Hepatocyte (in vitro differentiated cells): ENCODE data around the gene GRSF1. TPM values are rescaled to one million over a fixed set of nuclear protein-coding genes. Genes with fewer than 3 reads are reported as not detected.

Experiments used
- DNase-seq: peaks from one replicate; pipeline ENCODE4 v3.0.0-alpha.2; 2016; ENCODE audit warnings: low spot score
- H2AFZ ChIP-seq: fragments of 200-600 bp; sonication (generic); 2 replicates; pipeline ENCODE4 v1.6.0; 2016; ENCODE audit warnings: antibody characterized with exemption, mild to moderate bottlenecking
- H3K27ac ChIP-seq: fragments of 200-600 bp; sonication (generic); 2 replicates; pipeline ENCODE4 v1.5.1; 2016; ENCODE audit warnings: mild to moderate bottlenecking
- H3K27me3 ChIP-seq: fragments of 200-600 bp; sonication (generic); 2 replicates; pipeline ENCODE4 v1.6.1; 2016
- H3K36me3 ChIP-seq: fragments of 200-600 bp; sonication (generic); replicated peaks from 2 replicates; pipeline ENCODE4 v1.5.1; 2016; ENCODE audit warnings: low read depth; ENCODE audit not compliant: insufficient read depth
- H3K4me1 ChIP-seq: fragments of 200-600 bp; sonication (generic); 2 replicates; pipeline ENCODE4 v1.5.1; 2016; ENCODE audit warnings: mild to moderate bottlenecking, moderate library complexity; ENCODE audit not compliant: insufficient read depth
- H3K4me2 ChIP-seq: fragments of 200-600 bp; sonication (generic); 2 replicates; pipeline ENCODE4 v1.6.0; 2016
- H3K4me3 ChIP-seq: fragments of 200-600 bp; sonication (generic); 2 replicates; pipeline ENCODE4 v1.5.1; 2016; ENCODE audit warnings: mild to moderate bottlenecking
- H3K79me2 ChIP-seq: fragments of 200-600 bp; sonication (generic); 2 replicates; pipeline ENCODE4 v1.6.0; 2017; ENCODE audit warnings: mild to moderate bottlenecking
- H3K9me2 ChIP-seq: fragments of 200-600 bp; sonication (generic); replicated peaks from 2 replicates; pipeline ENCODE4 v1.6.0; 2017; ENCODE audit warnings: mild to moderate bottlenecking; ENCODE audit not compliant: insufficient read depth
- H3K9me3 ChIP-seq: fragments of 200-600 bp; sonication (generic); 2 replicates; pipeline ENCODE4 v1.5.1; 2016; ENCODE audit warnings: low read depth, mild to moderate bottlenecking
- H4K20me1 ChIP-seq: fragments of 200-600 bp; sonication (generic); 2 replicates; pipeline ENCODE4 v1.6.0; 2016; ENCODE audit warnings: mild to moderate bottlenecking; ENCODE audit not compliant: insufficient read depth, poor library complexity, severe bottlenecking
- EZH2 ChIP-seq: fragments of 200-600 bp; sonication (generic); IDR thresholded peaks from 2 replicates; pipeline ENCODE4 v1.6.1; 2016; ENCODE audit warnings: antibody characterized with exemption, mild to moderate bottlenecking, borderline replicate concordance
- EZH2phosphoT487 ChIP-seq: fragments of 200-600 bp; sonication (generic); IDR thresholded peaks from one replicate; pipeline ENCODE4 v1.6.1; 2018; ENCODE audit warnings: antibody characterized with exemption, mild to moderate bottlenecking, low read depth, moderate library complexity; ENCODE audit not compliant: unreplicated experiment, severe bottlenecking
- WGBS: methylation state at CpG from one replicate; pipeline ENCODE4 v1.1.6; 2016; ENCODE audit warnings: low lambda C conversion rate; ENCODE audit errors: missing lambda C conversion rate; 5-methylcytosine and 5-hydroxymethylcytosine counted together
- polyA plus RNA-seq: library from polyadenylated mRNA; unstranded; fragments of >200 nt; fragmentation: Nextera tagmentation; extraction: Ambion mirVana; gene quantifications from 2 replicates; pipeline ENCODE4 v1.2.1, GENCODE V29; 2016
- total RNA-seq: library from RNA; depleted of rRNA; stranded (reverse); fragments of >200 nt; gene quantifications from 2 replicates; pipeline ENCODE4 v1.2.3, GENCODE V29; 2014
- TF ChIP-seq, protein P1 (sequence below): fragments of 200-600 bp; sonication (generic); IDR thresholded peaks from 2 replicates; pipeline ENCODE4 v1.5.1; 2016; ENCODE audit warnings: antibody characterized with exemption, mild to moderate bottlenecking; ENCODE audit not compliant: poor library complexity

The GRSF1 gene
- total and polyA plus RNA-seq, 2 experiments from 2014 or later, result 80.0 to 85.1 TPM

DNA sequence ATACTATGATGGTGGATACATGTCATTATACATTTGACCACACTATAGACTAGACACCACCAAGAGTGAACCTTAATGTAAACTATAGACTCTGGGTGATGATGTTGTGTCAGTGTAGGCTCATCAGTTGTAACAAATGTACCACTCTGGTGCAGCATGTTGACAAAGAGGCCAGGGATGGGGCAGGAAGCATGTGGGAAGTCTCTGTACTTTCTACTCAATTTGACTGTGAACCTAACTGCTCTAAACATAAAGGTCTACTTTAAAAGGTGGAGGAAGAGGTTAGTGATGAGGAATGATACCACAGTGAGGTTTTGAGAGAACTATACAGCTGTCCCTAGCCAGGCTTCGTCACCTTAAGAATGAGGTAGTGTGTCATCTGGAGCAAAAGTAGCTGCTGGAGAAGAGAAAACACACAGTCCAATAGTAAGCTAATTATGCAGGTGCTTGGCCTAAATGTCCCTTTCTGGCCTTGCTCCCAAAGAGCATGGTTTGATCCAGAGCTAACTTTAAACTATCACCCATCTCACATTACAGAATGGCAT, 38.4 kb downstream of the GRSF1 start:
- H3K79me2 ChIP-seq, result no peaks in the 10 kb centered on the region
- no peaks in the 10 kb centered on the region for H3K27me3 ChIP-seq
- H3K9me3 ChIP-seq, result no peaks in the 10 kb centered on the region
- no peaks in the 10 kb centered on the region for H3K4me1 ChIP-seq
- no peak overlapping the region for H2AFZ ChIP-seq
- H3K36me3 ChIP-seq, result no peaks in the 10 kb centered on the region
- no peaks in the 10 kb centered on the region for H3K9me2 ChIP-seq
- 95% methylated on average over 1 of the region's 1 CpG for WGBS
- TF ChIP-seq, protein P1, sequence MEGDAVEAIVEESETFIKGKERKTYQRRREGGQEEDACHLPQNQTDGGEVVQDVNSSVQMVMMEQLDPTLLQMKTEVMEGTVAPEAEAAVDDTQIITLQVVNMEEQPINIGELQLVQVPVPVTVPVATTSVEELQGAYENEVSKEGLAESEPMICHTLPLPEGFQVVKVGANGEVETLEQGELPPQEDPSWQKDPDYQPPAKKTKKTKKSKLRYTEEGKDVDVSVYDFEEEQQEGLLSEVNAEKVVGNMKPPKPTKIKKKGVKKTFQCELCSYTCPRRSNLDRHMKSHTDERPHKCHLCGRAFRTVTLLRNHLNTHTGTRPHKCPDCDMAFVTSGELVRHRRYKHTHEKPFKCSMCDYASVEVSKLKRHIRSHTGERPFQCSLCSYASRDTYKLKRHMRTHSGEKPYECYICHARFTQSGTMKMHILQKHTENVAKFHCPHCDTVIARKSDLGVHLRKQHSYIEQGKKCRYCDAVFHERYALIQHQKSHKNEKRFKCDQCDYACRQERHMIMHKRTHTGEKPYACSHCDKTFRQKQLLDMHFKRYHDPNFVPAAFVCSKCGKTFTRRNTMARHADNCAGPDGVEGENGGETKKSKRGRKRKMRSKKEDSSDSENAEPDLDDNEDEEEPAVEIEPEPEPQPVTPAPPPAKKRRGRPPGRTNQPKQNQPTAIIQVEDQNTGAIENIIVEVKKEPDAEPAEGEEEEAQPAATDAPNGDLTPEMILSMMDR, result no peak
- no peak for TF ChIP-seq EZH2phosphoT487
- no peak for TF ChIP-seq EZH2
- H3K4me2 ChIP-seq, result no peak overlapping the region
- no peak for DNase-seq
- no peak overlapping the region for H3K4me3 ChIP-seq
- no peaks in the 10 kb centered on the region for H4K20me1 ChIP-seq
- no peak overlapping the region for H3K27ac ChIP-seq

DNA sequence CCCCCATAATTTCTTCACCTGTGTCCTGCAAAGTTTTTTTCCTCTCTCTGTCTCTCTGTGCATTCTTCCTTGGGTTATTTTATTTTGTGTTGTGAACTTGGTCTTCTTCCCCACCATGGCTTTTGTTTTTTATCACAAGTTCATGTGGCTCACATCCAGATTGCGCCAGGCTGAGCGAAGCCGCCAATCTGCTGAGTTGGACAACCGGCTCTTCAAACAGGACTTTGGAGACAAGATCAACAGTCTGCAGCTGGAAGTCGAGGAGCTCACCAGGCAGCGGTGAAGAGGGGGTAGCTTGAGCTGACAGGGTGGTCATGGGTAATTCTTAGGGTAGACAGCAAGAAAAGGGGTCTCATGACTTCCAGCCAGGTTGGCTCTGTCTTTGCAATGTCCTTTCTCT, 46.1 kb downstream of the GRSF1 start:
- no peak for DNase-seq
- WGBS, result 95% methylated on average over 6 of the region's 6 CpGs
- no peaks in the 10 kb centered on the region for H3K27me3 ChIP-seq
- TF ChIP-seq EZH2 (no peak), EZH2phosphoT487 (no peak)
- no peaks in the 10 kb centered on the region for H3K4me1 ChIP-seq
- no peaks in the 10 kb centered on the region for H3K9me3 ChIP-seq
- H3K27ac ChIP-seq, result no peak overlapping the region
- H4K20me1 ChIP-seq, result no peaks in the 10 kb centered on the region
- no peak overlapping the region for H3K4me2 ChIP-seq
- no peak overlapping the region for H2AFZ ChIP-seq
- H3K36me3 ChIP-seq, result no peaks in the 10 kb centered on the region
- H3K4me3 ChIP-seq, result no peak overlapping the region
- no peaks in the 10 kb centered on the region for H3K79me2 ChIP-seq
- no peaks in the 10 kb centered on the region for H3K9me2 ChIP-seq

DNA sequence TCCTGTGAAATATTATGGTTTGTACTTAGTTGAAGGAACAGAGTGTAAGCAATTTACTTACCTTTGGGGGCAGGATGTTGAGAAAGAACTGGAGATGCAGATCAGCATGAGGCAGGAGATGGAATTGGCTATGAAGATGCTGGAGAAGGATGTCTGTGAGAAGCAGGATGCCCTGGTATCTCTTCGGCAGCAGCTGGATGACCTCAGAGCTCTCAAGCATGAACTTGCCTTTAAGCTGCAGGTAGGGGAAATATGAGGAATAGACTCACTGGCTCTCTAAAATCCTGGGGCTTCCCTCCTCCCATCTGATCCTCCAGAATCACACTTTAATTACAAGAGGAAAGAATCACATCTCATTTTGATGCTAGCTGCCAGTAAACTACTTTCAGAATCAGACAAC, 51.0 kb downstream of the GRSF1 start:
- DNase-seq, result no peak
- Histone ChIP-seq H3K4me2 (no peak overlapping the region), H3K27ac (no peak overlapping the region), H3K79me2 (no peaks in the 10 kb centered on the region), H2AFZ (no peak overlapping the region), H3K9me3 (no peaks in the 10 kb centered on the region), H4K20me1 (no peaks in the 10 kb centered on the region), H3K27me3 (no peaks in the 10 kb centered on the region), H3K36me3 (no peaks in the 10 kb centered on the region), H3K9me2 (no peaks in the 10 kb centered on the region), H3K4me1 (no peaks in the 10 kb centered on the region), H3K4me3 (no peak overlapping the region)
- WGBS, result 97% methylated on average over 1 of the region's 1 CpG
- TF ChIP-seq EZH2, result no peak
- TF ChIP-seq, protein P1, result no peak
- no peak for TF ChIP-seq EZH2phosphoT487

DNA sequence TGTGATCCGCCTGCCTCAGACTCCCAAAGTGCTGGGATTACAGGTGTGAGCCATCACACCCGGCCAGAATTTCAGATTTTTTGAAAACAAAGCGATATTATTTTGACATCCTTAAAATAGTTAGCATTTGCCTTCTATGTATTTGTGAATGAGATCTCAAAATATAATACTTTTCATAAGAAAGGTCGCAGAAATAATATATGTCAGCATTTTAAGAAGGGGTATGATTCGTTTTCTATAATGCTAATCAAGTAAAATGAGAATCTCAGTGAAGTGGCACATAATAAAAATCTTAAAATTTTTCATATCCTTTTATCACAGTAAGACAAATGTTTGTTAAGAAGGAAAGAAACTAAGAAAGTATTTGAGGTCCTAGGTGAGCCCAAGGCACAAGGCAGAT, 52.2 kb downstream of the GRSF1 start:
- no peaks in the 10 kb centered on the region for H3K9me3 ChIP-seq
- H3K79me2 ChIP-seq, result no peaks in the 10 kb centered on the region
- no peaks in the 10 kb centered on the region for H3K4me1 ChIP-seq
- no peak for TF ChIP-seq EZH2
- no peak for TF ChIP-seq EZH2phosphoT487
- TF ChIP-seq, protein P1, result no peak
- no peak overlapping the region for H2AFZ ChIP-seq
- H3K4me3 ChIP-seq, result no peak overlapping the region
- no peak overlapping the region for H3K27ac ChIP-seq
- H3K27me3 ChIP-seq, result no peaks in the 10 kb centered on the region
- 96% methylated on average over 5 of the region's 5 CpGs for WGBS
- H3K9me2 ChIP-seq, result no peaks in the 10 kb centered on the region
- DNase-seq, result no peak
- H3K4me2 ChIP-seq, result no peak overlapping the region
- no peaks in the 10 kb centered on the region for H3K36me3 ChIP-seq
- no peaks in the 10 kb centered on the region for H4K20me1 ChIP-seq
